ENCODE data around the gene KRTAP4-8.
"Not testable (repeated sequence)": the region's sequence is repeated elsewhere in the genome, so short reads cannot be mapped to it uniquely, and the experiment has no call there.

GRCh38 chr17:41123991-41124371, 26.0 kb upstream of the KRTAP4-8 start, which contains the start of gene KRTAP4-12:
- not testable (repeated sequence) for TF ChIP-seq CTCF, POLR2A (IDR thresholded peaks at IDR 0.05)
